Adipocyte (in vitro differentiated cells): ENCODE measurements around the gene ZFP36.
"Not testable (repeated sequence)": the region's sequence is repeated elsewhere in the genome, so short reads cannot be mapped to it uniquely, and the experiment has no call there.

Experiments
- DNase-seq: peaks from one replicate; pipeline ENCODE4 v3.0.0-alpha.2; 2015; ENCODE audit warnings: low read depth
- H3K27me3 ChIP-seq: replicated peaks from 2 replicates; pipeline ENCODE4 v1.7.0; 2013; ENCODE audit warnings: mild to moderate bottlenecking, low read length, moderate library complexity; ENCODE audit not compliant: control insufficient read depth, insufficient read depth
- H3K36me3 ChIP-seq: 2 replicates; pipeline ENCODE4 v1.7.0; 2013; ENCODE audit warnings: low read length, mild to moderate bottlenecking, moderate library complexity; ENCODE audit not compliant: control insufficient read depth, insufficient read depth, severe bottlenecking
- H3K4me1 ChIP-seq: 2 replicates; pipeline ENCODE4 v1.7.0; 2013; ENCODE audit warnings: mild to moderate bottlenecking, low read length, moderate library complexity; ENCODE audit not compliant: control insufficient read depth, insufficient read depth
- H3K4me3 ChIP-seq: 2 replicates; pipeline ENCODE4 v1.7.0; 2013; ENCODE audit warnings: mild to moderate bottlenecking, low read length, moderate library complexity
- H3K9ac ChIP-seq: 2 replicates; pipeline ENCODE4 v1.7.0; 2013; ENCODE audit warnings: mild to moderate bottlenecking, low read length, moderate library complexity
- H3K9me3 ChIP-seq: 2 replicates; pipeline ENCODE4 v1.7.0; 2013; ENCODE audit warnings: mild to moderate bottlenecking, low read length, moderate library complexity; ENCODE audit not compliant: control insufficient read depth

Gene ZFP36

DNA sequence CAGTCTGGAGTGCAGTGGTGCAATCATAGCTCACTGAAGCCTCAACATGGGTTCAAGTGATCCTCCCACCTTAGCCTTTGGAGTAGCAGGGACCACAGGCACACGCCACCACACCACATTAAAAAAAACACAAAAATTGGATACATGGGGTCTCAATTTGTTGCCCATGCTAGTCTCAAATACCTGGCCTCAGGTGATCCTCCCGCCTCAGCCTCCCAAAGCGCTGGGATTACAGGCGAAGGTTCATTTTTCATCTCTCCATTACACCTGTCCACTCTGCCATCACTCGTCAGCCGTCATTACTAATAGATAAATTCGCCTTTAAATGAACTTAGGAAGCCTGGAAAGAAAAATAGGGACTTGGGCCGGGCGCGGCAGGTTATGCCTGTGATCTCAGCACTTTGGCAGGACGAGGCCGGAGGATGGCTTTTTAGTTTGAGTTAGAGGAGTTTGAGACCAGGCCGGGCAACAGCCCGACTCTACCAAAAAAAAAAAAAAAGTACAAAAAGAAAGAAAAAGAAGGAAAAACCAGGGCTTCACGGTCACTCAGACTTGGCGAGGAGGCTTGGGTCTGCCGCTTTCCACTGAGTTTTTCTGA, 38.0 kb downstream of the ZFP36 start:
- Histone ChIP-seq H3K27me3 (no peaks in the 10 kb centered on the region), H3K4me3 (peak overlapping the region; percentile 97), H3K9ac (peak overlapping the region; percentile 95), H3K9me3 (no peaks in the 10 kb centered on the region), H3K4me1 (peaks cover 32% of the 10 kb centered on the region), H3K36me3 (peaks cover 2% of the 10 kb centered on the region)
- peak; percentile 53 for DNase-seq

DNA sequence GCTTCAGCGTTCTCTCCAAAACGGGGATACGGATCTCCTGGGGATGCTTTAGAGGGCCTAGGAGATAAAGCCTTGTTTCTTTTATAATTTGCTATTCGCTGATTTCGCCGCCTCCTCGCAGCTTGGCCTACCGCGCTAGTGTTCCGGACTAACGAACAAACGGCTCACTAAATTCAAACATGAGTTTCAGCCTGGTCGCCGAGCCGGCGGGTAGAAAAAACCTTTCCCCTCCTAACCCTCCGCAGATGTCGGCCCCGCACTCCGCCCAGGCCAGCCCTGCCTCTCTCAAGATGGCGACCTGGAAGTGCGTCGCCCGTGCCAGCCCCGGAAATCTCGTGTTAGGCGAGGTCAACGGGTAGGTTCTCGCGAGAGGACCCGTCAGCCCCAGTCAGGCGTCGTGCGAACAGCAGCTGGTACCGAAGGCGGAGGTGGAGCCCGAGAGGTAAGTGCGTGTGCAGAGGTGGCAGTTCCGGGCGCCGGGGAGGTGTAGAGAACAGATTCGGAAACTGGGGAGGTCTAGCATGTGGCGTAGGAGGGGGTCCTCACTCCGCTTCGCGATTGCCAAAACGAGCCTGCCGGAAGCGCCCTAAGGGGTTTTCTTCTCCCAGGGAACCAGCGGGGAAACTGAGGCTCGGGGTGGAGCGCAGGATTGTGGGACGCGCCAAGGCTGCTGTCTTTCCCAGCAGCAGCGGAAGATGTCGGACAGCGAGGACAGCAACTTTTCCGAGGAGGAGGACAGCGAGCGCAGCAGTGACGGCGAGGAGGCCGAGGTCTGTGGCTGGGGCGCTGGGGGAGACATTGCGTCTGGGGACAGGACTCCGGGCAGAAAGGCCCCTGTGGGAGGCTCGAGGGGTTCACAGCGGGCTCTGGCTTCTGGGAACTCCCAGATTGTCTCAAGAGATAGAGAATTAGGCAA, 38.8 kb downstream of the ZFP36 start, which contains the start of gene SUPT5H:
TSS of gene SUPT5H (plus strand) at position 387 of the 916 bp plus-strand sequence. CDS start at position 696, 309 bp downstream.
- Histone ChIP-seq H3K4me3 (peak within 1 kb of the TSS; percentile 97), H3K27me3 (no peaks in the 10 kb centered on the region), H3K36me3 (peaks cover 2% of the 10 kb centered on the region), H3K4me1 (peaks cover 32% of the 10 kb centered on the region), H3K9me3 (no peaks in the 10 kb centered on the region), H3K9ac (peak within 1 kb of the TSS; percentile 95)
- DNase-seq: peak; percentile 99

DNA sequence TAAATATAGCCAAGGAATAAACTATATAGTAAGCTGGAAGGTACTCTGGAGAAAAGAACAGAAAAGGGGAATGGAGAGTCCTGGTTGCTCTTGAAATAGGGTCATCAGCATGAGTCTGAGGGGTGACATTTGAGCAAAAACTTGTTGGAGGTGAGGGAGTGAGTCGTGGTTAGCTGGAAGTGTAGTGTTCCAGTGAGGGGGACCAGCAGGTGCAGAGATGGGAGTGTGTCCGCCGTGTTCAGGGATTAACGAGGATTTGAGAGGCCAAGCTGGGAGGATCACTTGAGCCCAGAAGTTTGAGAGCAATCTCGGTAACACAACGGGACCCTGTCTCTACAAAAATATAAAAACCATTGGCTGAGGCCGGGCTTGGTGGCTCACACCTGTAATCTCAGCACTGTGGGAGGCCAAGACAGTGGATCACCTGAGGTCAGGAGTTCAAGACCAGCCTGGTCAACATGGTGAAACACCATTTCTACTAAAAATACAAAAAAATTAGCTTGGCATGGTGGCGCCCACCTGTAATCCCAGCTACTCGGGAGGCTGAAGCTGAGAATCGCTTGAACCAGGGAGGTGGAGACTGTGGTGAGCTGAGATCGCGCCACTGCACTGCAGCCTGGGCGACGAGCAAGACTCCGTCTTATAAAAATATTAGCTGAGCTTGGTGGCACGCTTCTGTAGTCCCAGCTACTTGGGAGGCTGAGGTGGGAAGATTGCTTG, 39.9 kb downstream of the ZFP36 start:
- Histone ChIP-seq H3K9ac (peak overlapping the region; percentile 95), H3K36me3 (peaks cover 2% of the 10 kb centered on the region), H3K4me1 (peaks cover 27% of the 10 kb centered on the region), H3K9me3 (no peaks in the 10 kb centered on the region), H3K4me3 (peak overlapping the region; percentile 97), H3K27me3 (no peaks in the 10 kb centered on the region)
- no peak for DNase-seq

DNA sequence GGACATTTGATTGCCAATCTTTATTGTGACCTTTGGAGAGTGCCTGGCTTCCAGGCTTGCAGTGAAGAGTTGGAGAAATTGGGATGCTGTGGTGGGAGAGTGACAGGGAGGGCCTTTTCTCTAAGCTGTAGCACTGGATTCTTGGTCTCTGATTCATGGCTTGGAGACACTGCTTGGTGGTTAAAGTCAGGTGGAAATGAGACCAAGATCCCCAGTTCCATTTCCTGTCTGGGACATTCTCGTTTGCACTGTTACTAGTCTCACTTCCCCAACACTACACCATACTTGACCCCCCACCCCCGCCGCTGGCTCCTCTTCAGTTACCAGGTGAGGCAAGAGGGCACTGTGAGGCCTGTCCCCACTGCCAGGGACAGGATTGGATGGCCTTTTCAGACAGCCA, 41.6 kb downstream of the ZFP36 start:
- Histone ChIP-seq H3K9ac (peak overlapping the region; percentile 38), H3K9me3 (no peaks in the 10 kb centered on the region), H3K4me1 (peaks cover 27% of the 10 kb centered on the region), H3K4me3 (peak overlapping the region; percentile 42), H3K27me3 (no peaks in the 10 kb centered on the region), H3K36me3 (peaks cover 9% of the 10 kb centered on the region)
- peak; percentile 30 for DNase-seq

DNA sequence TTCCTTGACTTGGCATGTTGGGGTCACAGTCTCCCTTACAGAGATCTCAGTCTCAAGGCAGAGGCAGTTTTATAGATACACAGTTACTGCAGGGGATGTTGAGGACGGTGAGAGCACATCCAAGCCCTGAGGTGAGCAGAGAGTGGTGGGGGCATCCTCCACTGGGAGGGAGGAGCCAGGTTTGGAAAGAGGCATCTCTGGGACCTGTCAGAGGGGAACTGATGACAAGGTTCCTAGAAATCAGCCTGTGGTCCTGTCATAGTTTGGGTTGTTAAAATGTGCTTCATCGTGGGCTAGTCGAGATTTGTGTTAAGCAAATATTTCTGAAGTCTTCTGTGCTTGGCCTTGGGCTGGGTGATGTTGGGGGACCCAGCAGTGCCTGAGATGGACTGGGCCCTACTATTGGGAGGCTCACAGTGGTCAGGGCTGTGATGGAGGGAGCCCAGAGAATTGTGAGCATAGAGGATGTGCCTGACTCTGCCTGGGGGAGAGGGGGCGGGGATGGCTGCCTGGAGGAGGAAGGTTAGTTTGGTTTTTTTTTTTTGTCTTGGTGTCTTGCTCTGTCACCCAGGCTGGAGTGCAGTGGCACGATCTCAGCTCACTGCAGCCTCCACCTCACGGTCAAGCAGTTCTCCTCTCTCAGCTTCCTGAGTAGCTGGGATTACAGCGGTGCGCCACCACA, 42.6 kb downstream of the ZFP36 start:
- Histone ChIP-seq H3K4me1 (peaks cover 27% of the 10 kb centered on the region), H3K9ac (no peak overlapping the region), H3K4me3 (no peak overlapping the region), H3K9me3 (no peaks in the 10 kb centered on the region), H3K27me3 (no peaks in the 10 kb centered on the region), H3K36me3 (peaks cover 19% of the 10 kb centered on the region)
- no peak for DNase-seq

DNA sequence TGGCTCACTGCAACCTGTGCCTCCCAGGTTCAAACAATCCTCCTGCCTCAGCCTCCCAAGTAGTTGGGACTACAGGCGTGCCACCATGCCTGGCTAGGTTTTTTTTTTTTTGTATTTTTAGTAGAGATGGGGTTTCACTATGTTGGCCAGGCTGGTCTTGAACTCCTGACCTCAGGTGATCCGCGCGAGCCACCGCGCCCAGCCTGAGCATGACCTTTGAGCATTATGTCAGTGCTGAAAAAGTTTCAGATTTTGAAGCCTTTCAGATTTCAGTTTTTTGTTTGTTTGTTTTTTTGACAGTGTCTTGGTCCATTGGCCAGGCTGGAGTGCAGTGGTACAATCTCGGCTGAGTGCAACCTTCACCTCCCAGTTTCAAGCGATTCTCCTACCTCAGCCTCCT, 44.6 kb downstream of the ZFP36 start:
- DNase-seq, H3K27me3 ChIP-seq: not testable (repeated sequence)
- H3K36me3 ChIP-seq: peaks cover 25% of the 10 kb centered on the region

More for the DNA sequence above, 44.6 kb downstream of the ZFP36 start:
- not testable (repeated sequence) for H3K9me3 ChIP-seq, H3K9ac ChIP-seq, H3K4me3 ChIP-seq
- H3K4me1 ChIP-seq: peaks cover 19% of the 10 kb centered on the region
